SU-DHL-6 (cell line): ENCODE data around the gene EPHA5.
"Not testable (repeated sequence)": the region's sequence is repeated elsewhere in the genome, so short reads cannot be mapped to it uniquely, and the experiment has no call there.

Experiments used
- H2AFZ ChIP-seq: fragments of 200-600 bp; sonication (generic); 2 replicates; pipeline ENCODE4 v1.6.1; 2014; ENCODE audit warnings: low read depth, mild to moderate bottlenecking, moderate library complexity, mixed read lengths, antibody characterized with exemption, low read length; ENCODE audit not compliant: severe bottlenecking
- H3F3A ChIP-seq: fragments of 200-600 bp; shearing (Covaris generic); 2 replicates; pipeline ENCODE4 v1.6.0; 2016; ENCODE audit warnings: antibody characterized with exemption, mild to moderate bottlenecking; ENCODE audit not compliant: insufficient read depth
- H3K27ac ChIP-seq: fragments of 200-600 bp; sonication (generic); 2 replicates; pipeline ENCODE4 v1.5.1; 2016; ENCODE audit warnings: low read depth, mild to moderate bottlenecking, low read length, moderate library complexity, mixed read lengths
- H3K27me3 ChIP-seq: fragments of 200-600 bp; sonication (generic), shearing (Covaris generic); 2 replicates; pipeline ENCODE4 v1.6.0; 2014; ENCODE audit warnings: mild to moderate bottlenecking, low read length
- H3K36me3 ChIP-seq: fragments of 200-600 bp; sonication (generic); 2 replicates; pipeline ENCODE4 v1.6.1; 2014; ENCODE audit warnings: mild to moderate bottlenecking, low read length, mixed read lengths
- H3K4me2 ChIP-seq: fragments of 300-600, 200-600 bp; shearing (Covaris generic), sonication (generic); 2 replicates; pipeline ENCODE4 v1.6.0; 2014; ENCODE audit warnings: low read length, low read depth, mild to moderate bottlenecking; ENCODE audit not compliant: poor library complexity, severe bottlenecking
- H3K4me3 ChIP-seq: fragments of 200-600 bp; sonication (generic); 2 replicates; pipeline ENCODE4 v1.5.1; 2014; ENCODE audit warnings: antibody characterized with exemption, low read length, mild to moderate bottlenecking, mixed read lengths; ENCODE audit not compliant: insufficient read depth, poor library complexity, severe bottlenecking
- H3K79me2 ChIP-seq: fragments of 200-600 bp; sonication (generic); 2 replicates; pipeline ENCODE4 v1.6.1; 2014; ENCODE audit warnings: mild to moderate bottlenecking, low read length, moderate library complexity; ENCODE audit not compliant: insufficient read depth
- H3K9ac ChIP-seq: fragments of 200-600 bp; sonication (generic); 2 replicates; pipeline ENCODE4 v1.7.0; 2014; ENCODE audit warnings: mild to moderate bottlenecking, low read length
- H3K9me2 ChIP-seq: fragments of 200-600 bp; sonication (generic); replicated peaks from 2 replicates; pipeline ENCODE4 v1.6.1; 2014; ENCODE audit warnings: low read length; ENCODE audit not compliant: insufficient read depth
- H3K9me3 ChIP-seq: fragments of 200-600 bp; sonication (generic); 2 replicates; pipeline ENCODE4 v1.6.1; 2014; ENCODE audit warnings: low read length, mixed read lengths; ENCODE audit not compliant: insufficient read depth
- H4K20me1 ChIP-seq: fragments of 200-600 bp; sonication (generic); 2 replicates; pipeline ENCODE4 v1.6.1; 2014; ENCODE audit warnings: low read depth, mild to moderate bottlenecking, antibody characterized with exemption, low read length, moderate library complexity, mixed read lengths
- EZH2phosphoT487 ChIP-seq: fragments of 200-600 bp; sonication (generic), shearing (Covaris generic); conservative IDR thresholded peaks from 2 replicates; pipeline ENCODE4 v1.6.1; 2018; ENCODE audit warnings: mild to moderate bottlenecking, antibody characterized with exemption, low read length, moderate library complexity, mixed read lengths
- TF ChIP-seq, protein P1 (sequence below): fragments of 200-600 bp; sonication (generic); IDR thresholded peaks from one replicate; pipeline ENCODE4 v1.5.1; 2017; ENCODE audit warnings: antibody characterized with exemption, mild to moderate bottlenecking, low read length, moderate library complexity; ENCODE audit not compliant: insufficient read depth, poor library complexity, severe bottlenecking

The EPHA5 gene

GRCh38 chr4:65316534-65316933 is 353.8 kb downstream of the EPHA5 start:
- Histone ChIP-seq H2AFZ (no peak overlapping the region), H3K9me3 (no peaks in the 10 kb centered on the region), H3K4me2 (no peak overlapping the region), H3K36me3 (no peaks in the 10 kb centered on the region), H3K9ac (no peak overlapping the region), H4K20me1 (no peaks in the 10 kb centered on the region), H3K27ac (no peak overlapping the region), H3K9me2 (no peaks in the 10 kb centered on the region), H3K79me2 (no peaks in the 10 kb centered on the region), H3K4me3 (no peak overlapping the region), H3K27me3 (no peaks in the 10 kb centered on the region), H3F3A (no peaks in the 10 kb centered on the region)
- TF ChIP-seq, protein P1, sequence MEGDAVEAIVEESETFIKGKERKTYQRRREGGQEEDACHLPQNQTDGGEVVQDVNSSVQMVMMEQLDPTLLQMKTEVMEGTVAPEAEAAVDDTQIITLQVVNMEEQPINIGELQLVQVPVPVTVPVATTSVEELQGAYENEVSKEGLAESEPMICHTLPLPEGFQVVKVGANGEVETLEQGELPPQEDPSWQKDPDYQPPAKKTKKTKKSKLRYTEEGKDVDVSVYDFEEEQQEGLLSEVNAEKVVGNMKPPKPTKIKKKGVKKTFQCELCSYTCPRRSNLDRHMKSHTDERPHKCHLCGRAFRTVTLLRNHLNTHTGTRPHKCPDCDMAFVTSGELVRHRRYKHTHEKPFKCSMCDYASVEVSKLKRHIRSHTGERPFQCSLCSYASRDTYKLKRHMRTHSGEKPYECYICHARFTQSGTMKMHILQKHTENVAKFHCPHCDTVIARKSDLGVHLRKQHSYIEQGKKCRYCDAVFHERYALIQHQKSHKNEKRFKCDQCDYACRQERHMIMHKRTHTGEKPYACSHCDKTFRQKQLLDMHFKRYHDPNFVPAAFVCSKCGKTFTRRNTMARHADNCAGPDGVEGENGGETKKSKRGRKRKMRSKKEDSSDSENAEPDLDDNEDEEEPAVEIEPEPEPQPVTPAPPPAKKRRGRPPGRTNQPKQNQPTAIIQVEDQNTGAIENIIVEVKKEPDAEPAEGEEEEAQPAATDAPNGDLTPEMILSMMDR, result no peak
- TF ChIP-seq EZH2phosphoT487, result no peak

DNA sequence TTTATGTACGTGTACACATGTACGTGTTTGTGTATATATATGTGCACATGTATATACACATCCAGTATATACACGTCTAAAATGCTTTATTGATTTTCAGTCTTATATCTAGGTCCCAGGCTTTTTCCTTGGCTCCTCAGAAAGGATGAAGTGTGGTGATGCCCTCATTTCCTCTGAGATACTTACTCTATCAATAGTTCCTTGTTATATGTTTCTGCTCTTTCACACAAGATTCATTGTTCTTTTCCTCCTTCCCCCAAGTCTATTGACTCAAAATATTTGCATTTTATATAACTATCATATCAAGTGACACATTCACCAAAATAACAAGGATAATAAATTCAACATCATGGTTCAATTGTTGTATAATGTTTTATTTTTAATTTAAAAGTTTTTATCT is 359.2 kb downstream of the EPHA5 start:
- no peaks in the 10 kb centered on the region for H3K27me3 ChIP-seq
- no peaks in the 10 kb centered on the region for H3F3A ChIP-seq
- no peak overlapping the region for H3K4me3 ChIP-seq
- H3K9ac ChIP-seq, result no peak overlapping the region
- H3K27ac ChIP-seq, result no peak overlapping the region
- no peaks in the 10 kb centered on the region for H3K9me3 ChIP-seq
- TF ChIP-seq, protein P1, result no peak
- H3K79me2 ChIP-seq, result no peaks in the 10 kb centered on the region
- H4K20me1 ChIP-seq, result no peaks in the 10 kb centered on the region
- H3K36me3 ChIP-seq, result no peaks in the 10 kb centered on the region
- no peaks in the 10 kb centered on the region for H3K9me2 ChIP-seq
- H3K4me2 ChIP-seq, result no peak overlapping the region
- H2AFZ ChIP-seq, result no peak overlapping the region

DNA sequence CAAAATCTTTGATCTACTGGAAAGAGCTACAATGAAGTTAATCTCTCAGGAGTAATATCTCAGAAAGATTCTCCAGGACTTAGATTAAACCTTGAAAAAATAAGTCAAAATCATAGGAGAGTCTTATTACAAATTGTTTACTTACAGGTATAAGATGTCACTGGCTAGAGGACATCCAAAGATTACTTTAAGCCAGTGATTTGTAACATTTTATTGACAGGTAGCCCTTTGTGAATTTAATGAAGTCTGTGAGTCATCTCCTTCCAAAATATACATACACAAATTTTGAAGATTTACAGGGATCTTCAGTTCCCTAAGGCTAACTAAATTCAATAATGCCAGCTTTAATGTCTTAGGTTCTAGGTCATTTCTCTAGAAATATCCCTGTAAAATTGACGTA is 359.7 kb downstream of the EPHA5 start:
- no peaks in the 10 kb centered on the region for H3K9me2 ChIP-seq

DNA sequence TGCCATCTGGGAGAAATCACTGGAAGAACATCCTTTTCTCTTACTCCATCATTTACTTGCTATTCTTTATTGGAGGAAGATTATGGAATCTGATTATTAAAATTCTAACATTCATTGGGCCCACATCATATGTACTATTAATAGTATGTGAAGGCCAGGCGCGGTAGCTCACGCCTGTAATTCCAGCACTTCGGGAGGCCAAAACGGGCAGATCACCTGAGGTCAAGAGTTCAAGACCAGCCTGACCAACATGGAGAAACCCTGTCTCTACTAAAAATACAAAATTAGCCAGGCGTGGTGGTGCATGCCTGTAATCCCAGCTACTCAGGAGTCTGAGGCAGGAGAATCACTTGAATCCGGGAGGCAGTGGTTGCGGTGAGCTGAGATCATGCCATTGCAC is 361.7 kb downstream of the EPHA5 start:
- H3K9ac ChIP-seq, H3K4me3 ChIP-seq, H3K4me2 ChIP-seq, H3K27ac ChIP-seq, H3K9me3 ChIP-seq, H3K27me3 ChIP-seq, H3K36me3 ChIP-seq, H4K20me1 ChIP-seq, H3K9me2 ChIP-seq, H3F3A ChIP-seq, H2AFZ ChIP-seq, H3K79me2 ChIP-seq: not testable (repeated sequence)

More for the DNA sequence above, 359.7 kb downstream of the EPHA5 start:
- Histone ChIP-seq H3F3A (no peaks in the 10 kb centered on the region), H3K27me3 (no peaks in the 10 kb centered on the region), H3K4me3 (no peak overlapping the region), H3K79me2 (no peaks in the 10 kb centered on the region), H3K9me3 (no peaks in the 10 kb centered on the region), H3K36me3 (no peaks in the 10 kb centered on the region), H3K27ac (no peak overlapping the region), H3K9ac (no peak overlapping the region), H4K20me1 (no peaks in the 10 kb centered on the region), H3K4me2 (no peak overlapping the region), H2AFZ (no peak overlapping the region)
- TF ChIP-seq, protein P1, result no peak
- no peak for TF ChIP-seq EZH2phosphoT487
